ENCODE measurements around the gene GOLIM4. TPM values are rescaled to one million over a fixed set of nuclear protein-coding genes. Genes with fewer than 3 reads are reported as not detected.

GOLIM4 gene
- total RNA-seq, 1 experiment from 2014 or later = 19.1 TPM

- no peaks in the 10 kb centered on the region for H3K27me3 ChIP-seq (ENCODE audit: control insufficient read depth, insufficient read depth, low read length)
- DNase-seq = no peak
- no peaks in the 10 kb centered on the region for H3K36me3 ChIP-seq (replicated peaks; ENCODE audit: control insufficient read depth, insufficient read depth, low read length)
- H3K4me3 ChIP-seq (ENCODE audit: insufficient read depth, low read depth, low read length) = no peak overlapping the region
Measured at GRCh38 chr3:167989066-167989465, 106.7 kb downstream of the GOLIM4 start.

- H3K36me3 ChIP-seq (replicated peaks; ENCODE audit: control insufficient read depth, insufficient read depth, low read length) = no peaks in the 10 kb centered on the region
- no peak overlapping the region for H3K4me3 ChIP-seq (ENCODE audit: insufficient read depth, low read depth, low read length)
- H3K27me3 ChIP-seq (ENCODE audit: control insufficient read depth, insufficient read depth, low read length) = no peaks in the 10 kb centered on the region
Measured at GRCh38 chr3:167983583-167983982, 112.1 kb downstream of the GOLIM4 start.

GRCh38 chr3:167978486-167978885 is 117.2 kb downstream of the GOLIM4 start:
- Histone ChIP-seq H3K4me3 (ENCODE audit: insufficient read depth, low read depth, low read length) (no peak overlapping the region), H3K27me3 (ENCODE audit: control insufficient read depth, insufficient read depth, low read length) (no peaks in the 10 kb centered on the region), H3K36me3 (replicated peaks; ENCODE audit: control insufficient read depth, insufficient read depth, low read length) (no peaks in the 10 kb centered on the region)
- DNase-seq = no peak

More at GRCh38 chr3:167983583-167983982, 112.1 kb downstream of the GOLIM4 start:
- no peak for DNase-seq

GRCh38 chr3:167978071-167978470 is 117.7 kb downstream of the GOLIM4 start:
- Histone ChIP-seq H3K36me3 (replicated peaks; ENCODE audit: control insufficient read depth, insufficient read depth, low read length) (no peaks in the 10 kb centered on the region), H3K27me3 (ENCODE audit: control insufficient read depth, insufficient read depth, low read length) (no peaks in the 10 kb centered on the region), H3K4me3 (ENCODE audit: insufficient read depth, low read depth, low read length) (no peak overlapping the region)
- no peak for DNase-seq

GRCh38 chr3:167976516-167977361 is 119.0 kb downstream of the GOLIM4 start:
- no peak for DNase-seq
- no peaks in the 10 kb centered on the region for H3K36me3 ChIP-seq (replicated peaks; ENCODE audit: control insufficient read depth, insufficient read depth, low read length)
- no peaks in the 10 kb centered on the region for H3K27me3 ChIP-seq (ENCODE audit: control insufficient read depth, insufficient read depth, low read length)
- H3K4me3 ChIP-seq (ENCODE audit: insufficient read depth, low read depth, low read length) = no peak overlapping the region

GRCh38 chr3:167973901-167974300 is 121.8 kb downstream of the GOLIM4 start:
- Histone ChIP-seq H3K27me3 (ENCODE audit: control insufficient read depth, insufficient read depth, low read length) (no peaks in the 10 kb centered on the region), H3K36me3 (replicated peaks; ENCODE audit: control insufficient read depth, insufficient read depth, low read length) (no peaks in the 10 kb centered on the region), H3K4me3 (ENCODE audit: insufficient read depth, low read depth, low read length) (no peak overlapping the region)
- no peak for DNase-seq

- no peak for DNase-seq
- Histone ChIP-seq H3K36me3 (replicated peaks; ENCODE audit: control insufficient read depth, insufficient read depth, low read length) (no peaks in the 10 kb centered on the region), H3K4me3 (ENCODE audit: insufficient read depth, low read depth, low read length) (no peak overlapping the region), H3K27me3 (ENCODE audit: control insufficient read depth, insufficient read depth, low read length) (no peaks in the 10 kb centered on the region)
Measured at GRCh38 chr3:167973046-167973445, 122.7 kb downstream of the GOLIM4 start.

GRCh38 chr3:167972502-167972901 is 123.2 kb downstream of the GOLIM4 start:
- Histone ChIP-seq H3K36me3 (replicated peaks; ENCODE audit: control insufficient read depth, insufficient read depth, low read length) (no peaks in the 10 kb centered on the region), H3K27me3 (ENCODE audit: control insufficient read depth, insufficient read depth, low read length) (no peaks in the 10 kb centered on the region)
- DNase-seq = no peak

GRCh38 chr3:167969548-167969947 is 126.2 kb downstream of the GOLIM4 start:
- DNase-seq = no peak
- H3K36me3 ChIP-seq (replicated peaks; ENCODE audit: control insufficient read depth, insufficient read depth, low read length) = no peaks in the 10 kb centered on the region
- no peak overlapping the region for H3K4me3 ChIP-seq (ENCODE audit: insufficient read depth, low read depth, low read length)
- H3K27me3 ChIP-seq (ENCODE audit: control insufficient read depth, insufficient read depth, low read length) = no peaks in the 10 kb centered on the region

More at GRCh38 chr3:167972502-167972901, 123.2 kb downstream of the GOLIM4 start:
- H3K4me3 ChIP-seq (ENCODE audit: insufficient read depth, low read depth, low read length) = no peak overlapping the region

- Histone ChIP-seq H3K4me3 (ENCODE audit: insufficient read depth, low read depth, low read length) (no peak overlapping the region), H3K36me3 (replicated peaks; ENCODE audit: control insufficient read depth, insufficient read depth, low read length) (no peaks in the 10 kb centered on the region), H3K27me3 (ENCODE audit: control insufficient read depth, insufficient read depth, low read length) (no peaks in the 10 kb centered on the region)
- no peak for DNase-seq
Measured at GRCh38 chr3:167967257-167968036, 128.3 kb downstream of the GOLIM4 start.

Measured in H7 (cell line).